Inflammatory macrophage treated with lipopolysaccharide for 4 hours (primary cell): ENCODE results near the gene ZNF133.

Experiments
- DNase-seq: peaks from one replicate; pipeline ENCODE4 v3.0.0-alpha.2; 2020

The ZNF133 gene

DNA sequence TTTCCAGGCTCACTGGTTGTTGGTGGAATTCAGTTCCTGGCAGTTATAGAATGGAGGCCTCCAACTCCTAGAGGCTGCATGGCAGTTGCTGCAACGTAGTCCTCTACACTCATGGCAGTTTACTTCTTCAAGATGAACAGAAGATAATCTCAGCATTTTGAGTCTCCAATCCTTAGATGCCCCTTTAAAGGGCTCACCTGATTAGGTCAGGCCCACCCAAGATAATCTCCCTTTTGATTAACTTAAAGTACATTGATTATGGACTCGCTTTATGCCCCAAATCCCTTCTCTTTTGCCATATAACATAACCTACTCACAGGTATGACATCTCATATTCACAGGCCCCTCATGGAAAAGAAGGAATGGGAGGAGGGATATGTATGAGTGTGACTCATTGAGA lies 76.4 kb downstream of the ZNF133 start:
- DNase-seq: no peak
